Measurements from ENCODE around the gene NNT. TPM values are rescaled to one million over a fixed set of nuclear protein-coding genes. Genes with fewer than 3 reads are reported as not detected.
A peak's percentile ranks its signal among the peaks of the same experiment; 100 is the strongest.

The NNT gene
- total and polyA plus RNA-seq, 8 donors, result 72.4 to 112 (median 85.1) TPM

DNA sequence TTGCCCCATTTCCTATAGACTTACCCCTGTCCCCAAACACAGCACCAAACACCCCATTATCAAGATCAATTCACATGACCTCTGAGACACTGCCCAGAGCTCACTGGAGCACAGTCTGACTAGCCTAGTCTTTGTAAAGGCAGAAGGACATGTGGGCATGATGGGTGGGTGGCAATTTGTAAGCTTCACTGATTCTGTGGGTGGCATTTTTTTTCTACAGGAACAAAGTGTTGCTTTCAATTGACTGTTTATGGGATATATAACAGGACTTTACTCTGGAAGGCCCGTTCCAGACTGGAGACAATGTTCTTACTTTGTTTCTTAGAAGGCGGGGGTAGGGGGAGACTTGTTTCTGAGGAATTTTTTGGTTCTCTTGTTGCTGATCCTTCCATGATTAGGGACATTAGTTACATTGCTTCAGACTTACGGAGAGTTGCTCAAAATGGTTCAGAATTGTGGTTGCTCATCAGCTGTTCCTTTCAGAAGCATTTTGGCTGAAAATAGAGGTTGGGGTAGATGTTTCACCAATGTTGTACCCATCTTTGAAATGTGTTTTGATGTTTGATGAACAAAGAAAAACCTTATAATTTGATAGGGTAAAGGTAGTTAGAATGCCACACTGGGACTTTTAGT lies 20.2 kb downstream of the NNT start:
- DNase-seq, result no peak
- no peak overlapping the region for H3K4me3 ChIP-seq
- no peaks in the 10 kb centered on the region for H3K9me3 ChIP-seq
- no peaks in the 10 kb centered on the region for H3K4me1 ChIP-seq
- no peak for TF ChIP-seq CTCF (IDR thresholded peaks at IDR 0.05)
- no peaks in the 10 kb centered on the region for H3K27me3 ChIP-seq
- no peak overlapping the region for H3K27ac ChIP-seq
- ATAC-seq, result no peak
- peaks cover 0 to 27% of the 10 kb centered on the region in 2 donors for H3K36me3 ChIP-seq
- intact Hi-C loops (cut with DNase I), result no loop called here

DNA sequence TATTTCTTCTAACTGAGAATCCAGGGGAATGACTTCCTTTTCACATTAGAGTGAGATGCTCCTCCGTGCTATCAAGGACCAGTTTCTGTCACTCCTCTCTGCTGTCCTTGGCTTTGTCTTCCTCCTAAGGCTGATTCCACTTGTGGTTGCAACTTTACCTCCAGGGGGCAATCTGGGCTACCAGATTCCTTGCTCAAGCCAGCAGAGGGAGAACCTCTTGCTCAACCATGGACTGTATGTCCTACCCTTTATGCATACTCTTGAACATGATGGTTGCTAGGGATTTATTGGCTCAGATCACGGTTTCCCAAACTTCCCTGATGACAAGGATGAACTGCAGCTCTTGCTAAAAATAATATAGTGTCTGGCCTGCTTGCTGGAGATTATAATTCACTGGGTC lies 24.0 kb downstream of the NNT start:
- intact Hi-C loops (cut with DNase I), result no loop called here
- Histone ChIP-seq H3K9me3 (no peaks in the 10 kb centered on the region), H3K27me3 (no peaks in the 10 kb centered on the region), H3K36me3 (peaks cover 0 to 27% of the 10 kb centered on the region in 2 donors), H3K4me3 (no peak overlapping the region), H3K27ac (no peak overlapping the region), H3K4me1 (no peaks in the 10 kb centered on the region)
- ATAC-seq (peak; percentile 80), DNase-seq (no peak)
- TF ChIP-seq CTCF (IDR thresholded peaks at IDR 0.05), result peak; percentile 30 to 42

- Histone ChIP-seq H3K27ac (no peak overlapping the region), H3K9me3 (no peaks in the 10 kb centered on the region), H3K27me3 (no peaks in the 10 kb centered on the region), H3K4me3 (no peak overlapping the region), H3K36me3 (peaks cover 0 to 21% of the 10 kb centered on the region in 2 donors), H3K4me1 (peaks cover 0 to 8% of the 10 kb centered on the region in 2 donors)
- intact Hi-C loops (cut with DNase I), result no loop called here
- ATAC-seq (peak; percentile 96), DNase-seq (peak in 2 of 4 donors; percentile 63 to 80)
- TF ChIP-seq CTCF (IDR thresholded peaks at IDR 0.05), result peak; percentile 67 to 70
These were observed 28.4 kb downstream of the NNT start for GRCh38 chr5:43631182-43631910.

DNA sequence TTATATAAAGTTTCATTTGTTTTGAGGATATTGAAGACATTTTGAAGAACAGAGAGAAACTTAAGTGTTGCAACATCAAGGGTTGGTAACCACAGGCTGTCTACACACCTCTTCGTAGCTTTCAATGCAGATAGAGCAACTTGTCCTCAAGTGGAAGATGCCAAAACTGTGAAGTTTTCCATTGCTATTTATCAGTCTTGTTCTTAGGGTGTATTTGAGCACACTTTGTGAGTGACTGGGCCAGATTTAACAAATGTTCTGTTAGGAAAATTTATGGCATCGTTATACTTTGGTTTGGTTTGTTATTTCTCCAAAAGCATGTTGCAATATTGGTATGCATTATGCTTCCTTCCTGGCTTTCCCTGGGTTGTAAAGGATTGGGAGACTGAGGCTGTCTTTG lies 31.6 kb downstream of the NNT start:
- no peak for ATAC-seq
- H3K4me3 ChIP-seq, result no peak overlapping the region

More for the DNA sequence above, 31.6 kb downstream of the NNT start:
- Histone ChIP-seq H3K36me3 (peaks cover 0 to 11% of the 10 kb centered on the region in 2 donors), H3K9me3 (no peaks in the 10 kb centered on the region), H3K27ac (no peak overlapping the region), H3K27me3 (no peaks in the 10 kb centered on the region), H3K4me1 (peaks cover 0 to 16% of the 10 kb centered on the region in 2 donors)
- no peak for DNase-seq
- no peak for TF ChIP-seq CTCF (IDR thresholded peaks at IDR 0.05)
- intact Hi-C loops (cut with DNase I), result no loop called here

Data from left lung (tissue), 10 donors.